ENCODE data around the gene TASOR2. TPM values are rescaled to one million over a fixed set of nuclear protein-coding genes. Genes with fewer than 3 reads are reported as not detected.

Gene TASOR2
- total and polyA plus RNA-seq, 9 of the 15 experiments (the other 6 are each of a cell fraction or from before 2014, with no cell fraction given): 12.7 to 75.3 (median 52.3) TPM

- TF ChIP-seq ZNF695 (CRISPR knock-in tag; IDR thresholded peaks at IDR 0.05) (no peak), ZNF124 (CRISPR knock-in tag; IDR thresholded peaks at IDR 0.05) (no peak), ATF4 (CRISPR knock-in tag; IDR thresholded peaks at IDR 0.05) (no peak), RBM39 (optimal IDR thresholded peaks at IDR 0.05; ENCODE audit: low read depth, low read length) (no peak), CHD4 (IDR thresholded peaks at IDR 0.05; ENCODE audit: insufficient read depth, insufficient replicate concordance, low read depth, low read length, poor library complexity, severe bottlenecking) (no peak), ZNF184 (CRISPR knock-in tag; IDR thresholded peaks at IDR 0.05) (no peak), ARID1B (IDR thresholded peaks at IDR 0.05) (0 out of 2 replicates have a peak, but pooled peaks have one; percentile 18), HDAC2 (IDR thresholded peaks at IDR 0.05) (0 out of 2 replicates have a peak, but pooled peaks have one; percentile 24), TAF1 (IDR thresholded peaks at IDR 0.05; ENCODE audit: control insufficient read depth, extremely low read depth, insufficient read depth, low read length, severe bottlenecking) (no peak), RBM25 (IDR thresholded peaks at IDR 0.05; ENCODE audit: low read depth, low read length, severe bottlenecking) (no peak), ZNF174 (CRISPR knock-in tag; IDR thresholded peaks at IDR 0.05) (no peak), DPF2 (IDR thresholded peaks at IDR 0.05) (peak; percentile 32), EHMT2 (IDR thresholded peaks at IDR 0.05) (peak; percentile 12; the same call in 1 of the 2 replicates), ZNF639 (CRISPR knock-in tag; conservative IDR thresholded peaks at IDR 0.05 in 1 of 2, IDR thresholded peaks at IDR 0.05 in 1 of 2) (no peak), MTA3 (IDR thresholded peaks at IDR 0.05; ENCODE audit: borderline replicate concordance) (no peak), SRSF3 (IDR thresholded peaks at IDR 0.05; ENCODE audit: insufficient read depth, low read length) (no peak), CREB1 (IDR thresholded peaks at IDR 0.05) (no peak), CREB1 (CRISPR knock-in tag; IDR thresholded peaks at IDR 0.05) (peak; percentile 42; the same call in 1 of the 2 replicates), EGR1 (conservative IDR thresholded peaks at IDR 0.05) (0 out of 2 replicates have a peak, but pooled peaks have one; percentile 18), ZNF644 (tag; IDR thresholded peaks at IDR 0.05; ENCODE audit: low read depth) (no peak), BRD9 (IDR thresholded peaks at IDR 0.05; ENCODE audit: low read depth, partially characterized antibody) (no peak), CBFA2T2 (conservative IDR thresholded peaks at IDR 0.05) (no peak), ZC3H8 (IDR thresholded peaks at IDR 0.05) (no peak), ZBTB5 (IDR thresholded peaks at IDR 0.05) (no peak)
These were observed 24.7 kb upstream of the TASOR2 start (continued) for GRCh38 chr10:5659702-5660528.

Measured in K562 (cell line).